Effector memory CD4-positive, alpha-beta T cell (primary cell): ENCODE measurements around the gene NAALADL1.

ENCODE experiments used
- DNase-seq, 3 donors: peaks; one replicate each; pipeline ENCODE4 v3.0.0-alpha.2; 2020
- H3K27ac ChIP-seq: 2 replicates; pipeline ENCODE4 v1.7.0; 2013; ENCODE audit warnings: mild to moderate bottlenecking, low read length, moderate library complexity; ENCODE audit not compliant: insufficient read depth, poor library complexity, severe bottlenecking
- H3K27me3 ChIP-seq: replicated peaks from 2 replicates; pipeline ENCODE4 v1.7.0; 2013; ENCODE audit warnings: mild to moderate bottlenecking, low read length; ENCODE audit not compliant: insufficient read depth, control insufficient read depth, poor library complexity, severe bottlenecking
- H3K36me3 ChIP-seq: 2 replicates; pipeline ENCODE4 v1.7.0; 2013; ENCODE audit warnings: mild to moderate bottlenecking, low read length, moderate library complexity; ENCODE audit not compliant: control insufficient read depth, insufficient read depth
- H3K4me1 ChIP-seq: 2 replicates; pipeline ENCODE4 v1.7.0; 2013; ENCODE audit warnings: low read length, mild to moderate bottlenecking; ENCODE audit not compliant: control insufficient read depth, insufficient read depth, poor library complexity, severe bottlenecking
- H3K4me3 ChIP-seq: 2 replicates; pipeline ENCODE4 v1.7.0; 2013; ENCODE audit warnings: low read length, low read depth, mild to moderate bottlenecking; ENCODE audit not compliant: insufficient read depth, poor library complexity, severe bottlenecking
- H3K9me3 ChIP-seq: 2 replicates; pipeline ENCODE4 v1.7.0; 2013; ENCODE audit warnings: mild to moderate bottlenecking, low read length, moderate library complexity; ENCODE audit not compliant: control insufficient read depth

NAALADL1 gene

GRCh38 chr11:65083834-65084597 is 25.7 kb upstream of the NAALADL1 start, which contains the start of the genes CDCA5 and ZFPL1:
Gene CDCA5, minus strand, starts transcription at chr11:65084040. Its CDS starts 62 bp downstream, at chr11:65083978.
Gene ZFPL1, plus strand, starts transcription at chr11:65084222. Its CDS starts 477 bp downstream, at chr11:65084699.
- Histone ChIP-seq H3K27ac (peak within 1 kb of the TSS; percentile 95), H3K36me3 (peaks cover 28% of the 10 kb centered on the region), H3K4me3 (peak within 1 kb of the TSS; percentile 83), H3K27me3 (no peaks in the 10 kb centered on the region), H3K4me1 (peaks cover 16% of the 10 kb centered on the region), H3K9me3 (no peaks in the 10 kb centered on the region)
- peak; percentile 91 to 92 (median 92) for DNase-seq

GRCh38 chr11:65083134-65083833 is 24.9 kb upstream of the NAALADL1 start:
- DNase-seq: no peak
- Histone ChIP-seq H3K36me3 (peaks cover 21% of the 10 kb centered on the region), H3K27me3 (no peaks in the 10 kb centered on the region)

GRCh38 chr11:65078786-65079342 is 20.5 kb upstream of the NAALADL1 start:
- H3K4me1 ChIP-seq: peaks cover 5% of the 10 kb centered on the region
- no peak overlapping the region for H3K27ac ChIP-seq
- no peak overlapping the region for H3K4me3 ChIP-seq
- H3K36me3 ChIP-seq: no peaks in the 10 kb centered on the region
- H3K9me3 ChIP-seq: no peaks in the 10 kb centered on the region
- no peak for DNase-seq
- H3K27me3 ChIP-seq: no peaks in the 10 kb centered on the region

More at GRCh38 chr11:65083134-65083833, 24.9 kb upstream of the NAALADL1 start:
- H3K4me3 ChIP-seq: peak overlapping the region; percentile 83
- H3K4me1 ChIP-seq: peaks cover 16% of the 10 kb centered on the region
- no peaks in the 10 kb centered on the region for H3K9me3 ChIP-seq
- H3K27ac ChIP-seq: peak overlapping the region; percentile 51

- no peaks in the 10 kb centered on the region for H3K9me3 ChIP-seq
- no peak overlapping the region for H3K4me3 ChIP-seq
- H3K27me3 ChIP-seq: no peaks in the 10 kb centered on the region
- no peaks in the 10 kb centered on the region for H3K4me1 ChIP-seq
- no peak overlapping the region for H3K27ac ChIP-seq
- H3K36me3 ChIP-seq: no peaks in the 10 kb centered on the region
- peak; percentile 28 to 56 (median 46) for DNase-seq
Measured at GRCh38 chr11:65078151-65078550, 19.8 kb upstream of the NAALADL1 start.

- DNase-seq: no peak
- Histone ChIP-seq H3K9me3 (no peaks in the 10 kb centered on the region), H3K36me3 (no peaks in the 10 kb centered on the region), H3K27me3 (no peaks in the 10 kb centered on the region), H3K4me3 (no peak overlapping the region), H3K4me1 (no peaks in the 10 kb centered on the region), H3K27ac (no peak overlapping the region)
Measured at GRCh38 chr11:65077451-65077850, 19.1 kb upstream of the NAALADL1 start.

- H3K4me1 ChIP-seq: no peaks in the 10 kb centered on the region
- no peaks in the 10 kb centered on the region for H3K9me3 ChIP-seq
- DNase-seq: no peak
- no peaks in the 10 kb centered on the region for H3K36me3 ChIP-seq
- H3K27ac ChIP-seq: no peak overlapping the region
- no peak overlapping the region for H3K4me3 ChIP-seq
- H3K27me3 ChIP-seq: no peaks in the 10 kb centered on the region
Measured at GRCh38 chr11:65072631-65072966, 14.2 kb upstream of the NAALADL1 start.

- Histone ChIP-seq H3K4me1 (no peaks in the 10 kb centered on the region), H3K9me3 (no peaks in the 10 kb centered on the region), H3K27ac (no peak overlapping the region), H3K27me3 (no peaks in the 10 kb centered on the region), H3K36me3 (no peaks in the 10 kb centered on the region), H3K4me3 (no peak overlapping the region)
- DNase-seq: no peak
Measured at GRCh38 chr11:65071907-65072630, 13.7 kb upstream of the NAALADL1 start.

- H3K9me3 ChIP-seq: no peaks in the 10 kb centered on the region
- H3K4me3 ChIP-seq: no peak overlapping the region
- H3K36me3 ChIP-seq: no peaks in the 10 kb centered on the region
- no peaks in the 10 kb centered on the region for H3K4me1 ChIP-seq
- H3K27me3 ChIP-seq: no peaks in the 10 kb centered on the region
- no peak overlapping the region for H3K27ac ChIP-seq
- no peak for DNase-seq
Measured at GRCh38 chr11:65069217-65069616, 10.9 kb upstream of the NAALADL1 start.

- Histone ChIP-seq H3K27ac (no peak overlapping the region), H3K4me1 (no peaks in the 10 kb centered on the region), H3K27me3 (no peaks in the 10 kb centered on the region), H3K36me3 (no peaks in the 10 kb centered on the region), H3K4me3 (no peak overlapping the region), H3K9me3 (no peaks in the 10 kb centered on the region)
- DNase-seq: no peak
Measured at GRCh38 chr11:65067446-65067845, 9.1 kb upstream of the NAALADL1 start.
